ENCODE results near the gene IL5RA. TPM values are rescaled to one million over a fixed set of nuclear protein-coding genes. Genes with fewer than 3 reads are reported as not detected.

IL5RA gene
- total RNA-seq, 1 experiment from 2014 or later, result not detected

- no peak overlapping the region for H2AFZ ChIP-seq (ENCODE audit: low read depth, low read length, poor library complexity, severe bottlenecking)
- H4K20me1 ChIP-seq (ENCODE audit: insufficient read depth), result peaks cover 7% of the 10 kb centered on the region; the same call in 1 of the 2 replicates
- H3K27me3 ChIP-seq (ENCODE audit: insufficient read depth, low read length), result no peaks in the 10 kb centered on the region
- ATAC-seq (no peak), DNase-seq (ENCODE audit: low read depth, low spot score) (no peak)
- no peak overlapping the region for H3K9ac ChIP-seq (ENCODE audit: low read length)
- ChIA-PET RAD21 (ENCODE audit: low non-redundant PET in 1 of 2, low total read pairs in 2 of 2, uncharacterized antibody in 2 of 2, unreplicated experiment in 2 of 2) (no interaction called here), CTCF (no interaction called here), POLR2A (no interaction called here)
- H3K9me3 ChIP-seq (ENCODE audit: control insufficient read depth in 1 of 2, insufficient read depth in 1 of 2, low read depth in 1 of 2, low read length in 2 of 2), result no peaks in the 10 kb centered on the region
- H3K9me2 ChIP-seq (ENCODE audit: insufficient read depth), result no peaks in the 10 kb centered on the region
- peaks cover 56 to 62% of the 10 kb centered on the region in 2 experiments for H3K36me3 ChIP-seq (ENCODE audit: control insufficient read depth in 1 of 2, insufficient read depth in 2 of 2, low read length in 2 of 2)
- no peak overlapping the region for H3K4me2 ChIP-seq (ENCODE audit: low read length)
- no peak for TF ChIP-seq RAD21 (IDR thresholded peaks at IDR 0.05; ENCODE audit: low read depth)
- no peak for TF ChIP-seq EZH2 (IDR thresholded peaks at IDR 0.05)
- no peak for TF ChIP-seq CTCF (IDR thresholded peaks at IDR 0.05 in 2 of 3, conservative IDR thresholded peaks at IDR 0.05 in 1 of 3; ENCODE audit: borderline replicate concordance in 1 of 3, insufficient read depth in 1 of 3, low read depth in 2 of 3, low read length in 2 of 3)
- TF ChIP-seq ATF3 (IDR thresholded peaks at IDR 0.05), result no peak
- H3K4me1 ChIP-seq (ENCODE audit: control insufficient read depth in 1 of 2, insufficient read depth in 2 of 2, low read length in 2 of 2), result no peaks in the 10 kb centered on the region
- H3K27ac ChIP-seq (ENCODE audit: low read depth, low read length), result no peak overlapping the region
- H3K79me2 ChIP-seq (ENCODE audit: insufficient read depth, low read length), result peaks cover 38% of the 10 kb centered on the region
- BruUV-seq (replicated peaks), result no TSS peak
- intact Hi-C loops (cut with micrococcal nuclease), result no loop called here
- H3K4me3 ChIP-seq (replicated peaks in 1 of 2; ENCODE audit: low read depth in 1 of 2, low read length in 2 of 2), result no peak overlapping the region
These were observed 35.7 kb upstream of the IL5RA start for GRCh38 chr3:3145831-3146230.

GRCh38 chr3:3141939-3142338 is 31.8 kb upstream of the IL5RA start:
- no peak for ATAC-seq
- TF ChIP-seq REST (IDR thresholded peaks at IDR 0.05; ENCODE audit: low read depth) (no peak), TCF7L2 (IDR thresholded peaks at IDR 0.05; ENCODE audit: borderline replicate concordance, extremely low read depth, insufficient read depth, insufficient read length) (no peak), CBX3 (IDR thresholded peaks at IDR 0.05; ENCODE audit: low read depth) (no peak), ATF3 (IDR thresholded peaks at IDR 0.05) (no peak), FOSL1 (IDR thresholded peaks at IDR 0.05; ENCODE audit: low read depth) (no peak), EGR1 (IDR thresholded peaks at IDR 0.05; ENCODE audit: low read depth) (no peak), POLR2AphosphoS5 (IDR thresholded peaks at IDR 0.05; ENCODE audit: low read depth, low read length) (no peak), YY1 (IDR thresholded peaks at IDR 0.05; ENCODE audit: extremely low read depth, insufficient replicate concordance, low read depth, low read length) (no peak), RAD21 (IDR thresholded peaks at IDR 0.05; ENCODE audit: low read depth) (no peak), CEBPB (IDR thresholded peaks at IDR 0.05; ENCODE audit: low read depth) (no peak), SRF (IDR thresholded peaks at IDR 0.05; ENCODE audit: low read depth) (no peak), ZNF274 (IDR thresholded peaks at IDR 0.05; ENCODE audit: low read depth, low read length) (no peak)

More at GRCh38 chr3:3141939-3142338, 31.8 kb upstream of the IL5RA start:
- Histone ChIP-seq H3K27me3 (ENCODE audit: insufficient read depth, low read length) (no peaks in the 10 kb centered on the region), H4K20me1 (ENCODE audit: insufficient read depth) (peaks cover 9% of the 10 kb centered on the region; the same call in 1 of the 2 replicates), H3K79me2 (ENCODE audit: insufficient read depth, low read length) (peaks cover 62% of the 10 kb centered on the region), H3K27ac (ENCODE audit: low read depth, low read length) (no peak overlapping the region), H3K4me1 (ENCODE audit: control insufficient read depth in 1 of 2, insufficient read depth in 2 of 2, low read length in 2 of 2) (no peaks in the 10 kb centered on the region), H3K9me3 (ENCODE audit: control insufficient read depth in 1 of 2, insufficient read depth in 1 of 2, low read depth in 1 of 2, low read length in 2 of 2) (no peaks in the 10 kb centered on the region), H2AFZ (ENCODE audit: low read depth, low read length, poor library complexity, severe bottlenecking) (no peak overlapping the region), H3K9me2 (ENCODE audit: insufficient read depth) (no peaks in the 10 kb centered on the region), H3K9ac (ENCODE audit: low read length) (no peak overlapping the region), H3K4me2 (ENCODE audit: low read length) (no peak overlapping the region), H3K4me3 (replicated peaks in 1 of 2; ENCODE audit: low read depth in 1 of 2, low read length in 2 of 2) (no peak overlapping the region), H3K36me3 (ENCODE audit: control insufficient read depth in 1 of 2, insufficient read depth in 2 of 2, low read length in 2 of 2) (peaks cover 58 to 59% of the 10 kb centered on the region in 2 experiments)
- BruUV-seq (replicated peaks), result no TSS peak
- ChIA-PET RAD21 (ENCODE audit: low non-redundant PET in 1 of 2, low total read pairs in 2 of 2, uncharacterized antibody in 2 of 2, unreplicated experiment in 2 of 2) (no interaction called here), CTCF (no interaction called here), POLR2A (no interaction called here)
- DNase-seq (ENCODE audit: low read depth, low spot score), result no peak
- intact Hi-C loops (cut with micrococcal nuclease), result no loop called here
